GM19438 (cell line): ENCODE results near the gene CDK11B.

ENCODE experiments used
- ATAC-seq: cut with Tn5 transposase; IDR thresholded peaks from one replicate; pipeline ENCODE4 v1.9.1; 2021; ENCODE audit warnings: low read depth; ENCODE audit not compliant: unreplicated experiment

Gene CDK11B

GRCh38 chr1:1628754-1629429 lies 29.9 kb downstream of the CDK11B start:
- ATAC-seq: no peak

GRCh38 chr1:1627829-1628753 lies 30.7 kb downstream of the CDK11B start:
- ATAC-seq: no peak

GRCh38 chr1:1627261-1627828 lies 31.5 kb downstream of the CDK11B start:
- no peak for ATAC-seq

- ATAC-seq: no peak
Observed at GRCh38 chr1:1626207-1627141, 32.3 kb downstream of the CDK11B start.

GRCh38 chr1:1625824-1626206 lies 33.0 kb downstream of the CDK11B start:
- ATAC-seq: no peak

GRCh38 chr1:1625404-1625775 lies 33.4 kb downstream of the CDK11B start:
- ATAC-seq: no peak

GRCh38 chr1:1624443-1625403 lies 34.1 kb downstream of the CDK11B start:
- no peak for ATAC-seq

GRCh38 chr1:1623631-1624442 lies 35.0 kb downstream of the CDK11B start:
- ATAC-seq: no peak

- ATAC-seq: no peak
Observed at GRCh38 chr1:1623181-1623630, 35.6 kb downstream of the CDK11B start.

GRCh38 chr1:1622788-1623094 lies 36.1 kb downstream of the CDK11B start:
- no peak for ATAC-seq

GRCh38 chr1:1622010-1622787 lies 36.6 kb downstream of the CDK11B start:
- no peak for ATAC-seq

GRCh38 chr1:1621173-1622009 lies 37.4 kb downstream of the CDK11B start:
- no peak for ATAC-seq

GRCh38 chr1:1620433-1621139 lies 38.2 kb downstream of the CDK11B start:
- no peak for ATAC-seq

GRCh38 chr1:1619917-1620361 lies 38.9 kb downstream of the CDK11B start:
- ATAC-seq: no peak

GRCh38 chr1:1618396-1619068 lies 40.3 kb downstream of the CDK11B start:
- no peak for ATAC-seq

GRCh38 chr1:1617925-1618324 lies 40.9 kb downstream of the CDK11B start:
- ATAC-seq: no peak
